Testis (tissue), 3 donors: Measurements from ENCODE around the gene PEX10. TPM values are rescaled to one million over a fixed set of nuclear protein-coding genes. Genes with fewer than 3 reads are reported as not detected.

Experiments used
- DNase-seq: peaks from one replicate; pipeline ENCODE4 v3.0.0-alpha.2; 2019
- H3K27ac ChIP-seq, 2 donors: fragments of 200-600 bp; sonication (generic); one replicate each; pipeline ENCODE4 v1.5.1; 2019
- H3K27me3 ChIP-seq: fragments of 200-600 bp; sonication (generic); one replicate; pipeline ENCODE4 v1.5.1; 2019
- H3K36me3 ChIP-seq: fragments of 200-600 bp; sonication (generic); one replicate; pipeline ENCODE4 v1.5.1; 2017; ENCODE audit warnings: low read depth; ENCODE audit errors: missing control alignments
- H3K4me1 ChIP-seq: fragments of 200-600 bp; sonication (generic); one replicate; pipeline ENCODE4 v1.5.1; 2019
- H3K4me3 ChIP-seq, 2 donors: fragments of 200-600 bp; sonication (generic); one replicate each; pipeline ENCODE4 v1.5.1; 2017 to 2019
- H3K9me3 ChIP-seq: fragments of 200-600 bp; sonication (generic); one replicate; pipeline ENCODE4 v1.5.1; 2017
- POLR2A ChIP-seq: fragments of 450-650 bp; IDR thresholded peaks from one replicate; pipeline ENCODE4 v1.6.1; 2017; ENCODE audit warnings: antibody characterized with exemption, mild to moderate bottlenecking, moderate library complexity
- WGBS, 2 donors: methylation state at CpG; one replicate each; pipeline ENCODE4 v1.1.5; 2018; 5-methylcytosine and 5-hydroxymethylcytosine counted together
- intact Hi-C: fragments of 100-400 bp; cut with DNase I; formaldehyde crosslinking; loops from one replicate; pipeline ENCODE4 v1.15.1; 2023; ENCODE audit warnings: low total_unique reads
- polyA plus RNA-seq: library from polyadenylated mRNA; stranded (reverse); fragments of 350-450 nt; fragmentation: Illumina TruSeq; extraction: RNeasy Lipid Tissue Mini Kit (QIAGEN cat#74804); gene quantifications from one replicate; pipeline ENCODE4 v1.2.3, GENCODE V29; 2014; ENCODE audit warnings: low read depth, low replicate concordance; ENCODE audit not compliant: insufficient read depth
- total RNA-seq, 2 donors: library from RNA; depleted of rRNA; stranded (reverse); fragments of >200 nt; gene quantifications; one replicate each; pipeline ENCODE4 v1.2.3, GENCODE V29; 2016
- TF ChIP-seq, protein P1 (sequence below), 3 experiments: fragments of 450-650 bp in 2 of 3; fragments of 200-600 bp in 1 of 3; sonication (generic) in 1 of 3; IDR thresholded peaks; one replicate each; pipeline ENCODE4 v1.5.1; 2016 to 2019; ENCODE audit warnings: antibody characterized with exemption in 3 of 3, mild to moderate bottlenecking in 2 of 3, moderate library complexity in 1 of 3

PEX10 gene
- total and polyA plus RNA-seq, 3 donors from 2014 or later, result 49.5 to 52.8 (median 50.4) TPM

DNA sequence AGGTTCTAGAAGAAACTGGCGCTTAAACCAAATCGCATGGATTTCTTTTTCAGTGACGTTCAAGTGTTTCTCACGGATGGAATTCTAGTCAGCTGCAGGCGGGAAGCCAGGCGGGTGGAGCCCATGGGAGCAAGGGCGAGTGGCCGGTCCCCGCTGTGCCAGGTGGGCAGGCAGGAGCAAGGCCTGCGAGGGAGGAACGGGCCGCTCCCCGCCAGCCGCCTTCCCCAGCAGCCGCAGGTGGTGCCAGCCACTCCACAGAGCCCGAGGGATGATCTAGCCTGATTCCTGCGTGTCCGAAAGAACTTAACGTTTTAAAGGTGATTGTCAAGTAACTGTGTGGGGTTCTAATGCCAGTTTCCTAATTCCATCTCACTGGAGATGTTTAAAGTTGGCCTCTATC is 9.1 kb downstream of the PEX10 start:
- Histone ChIP-seq H3K4me1 (peaks cover 9% of the 10 kb centered on the region), H3K27me3 (no peaks in the 10 kb centered on the region), H3K36me3 (no peaks in the 10 kb centered on the region), H3K9me3 (no peaks in the 10 kb centered on the region), H3K4me3 (no peak overlapping the region), H3K27ac (no peak overlapping the region)
- no peak for DNase-seq
- intact Hi-C loops, result no loop called here
- 80 to 81% methylated on average over 18 to 19 of the region's 19 CpGs for WGBS, 2 donors
- TF ChIP-seq, protein P1, sequence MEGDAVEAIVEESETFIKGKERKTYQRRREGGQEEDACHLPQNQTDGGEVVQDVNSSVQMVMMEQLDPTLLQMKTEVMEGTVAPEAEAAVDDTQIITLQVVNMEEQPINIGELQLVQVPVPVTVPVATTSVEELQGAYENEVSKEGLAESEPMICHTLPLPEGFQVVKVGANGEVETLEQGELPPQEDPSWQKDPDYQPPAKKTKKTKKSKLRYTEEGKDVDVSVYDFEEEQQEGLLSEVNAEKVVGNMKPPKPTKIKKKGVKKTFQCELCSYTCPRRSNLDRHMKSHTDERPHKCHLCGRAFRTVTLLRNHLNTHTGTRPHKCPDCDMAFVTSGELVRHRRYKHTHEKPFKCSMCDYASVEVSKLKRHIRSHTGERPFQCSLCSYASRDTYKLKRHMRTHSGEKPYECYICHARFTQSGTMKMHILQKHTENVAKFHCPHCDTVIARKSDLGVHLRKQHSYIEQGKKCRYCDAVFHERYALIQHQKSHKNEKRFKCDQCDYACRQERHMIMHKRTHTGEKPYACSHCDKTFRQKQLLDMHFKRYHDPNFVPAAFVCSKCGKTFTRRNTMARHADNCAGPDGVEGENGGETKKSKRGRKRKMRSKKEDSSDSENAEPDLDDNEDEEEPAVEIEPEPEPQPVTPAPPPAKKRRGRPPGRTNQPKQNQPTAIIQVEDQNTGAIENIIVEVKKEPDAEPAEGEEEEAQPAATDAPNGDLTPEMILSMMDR (IDR thresholded peaks at IDR 0.05), result no peak
- no peak for TF ChIP-seq POLR2A

DNA sequence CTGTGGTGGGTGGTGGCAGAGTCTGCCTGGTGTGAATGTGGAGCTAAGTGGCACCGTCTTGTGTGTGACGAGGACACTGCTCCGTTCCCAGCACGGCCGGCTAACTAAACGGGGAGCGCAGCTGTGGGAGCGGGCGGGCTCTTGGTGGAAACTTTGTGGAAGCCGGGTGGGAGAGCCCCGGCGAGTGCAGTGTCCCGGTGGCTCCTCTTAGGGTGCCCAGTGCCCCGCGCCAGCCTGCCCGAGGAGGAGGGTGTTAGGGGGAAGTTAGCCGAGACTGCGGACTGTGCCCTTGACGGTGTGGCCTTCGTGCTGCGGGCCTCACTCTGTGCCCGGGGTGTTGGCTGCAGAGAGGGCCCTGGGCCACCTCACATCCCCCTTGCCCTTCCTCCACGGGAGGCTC is 9.9 kb downstream of the PEX10 start:
- 89 to 90% methylated on average over 13 to 23 of the region's 23 CpGs for WGBS, 2 donors
- Histone ChIP-seq H3K27me3 (no peaks in the 10 kb centered on the region), H3K36me3 (no peaks in the 10 kb centered on the region), H3K9me3 (no peaks in the 10 kb centered on the region), H3K4me1 (peaks cover 9% of the 10 kb centered on the region), H3K4me3 (no peak overlapping the region), H3K27ac (no peak overlapping the region)
- TF ChIP-seq, protein P1 (IDR thresholded peaks at IDR 0.05), result no peak
- no peak for TF ChIP-seq POLR2A
- DNase-seq, result no peak
- intact Hi-C loops, result no loop called here

DNA sequence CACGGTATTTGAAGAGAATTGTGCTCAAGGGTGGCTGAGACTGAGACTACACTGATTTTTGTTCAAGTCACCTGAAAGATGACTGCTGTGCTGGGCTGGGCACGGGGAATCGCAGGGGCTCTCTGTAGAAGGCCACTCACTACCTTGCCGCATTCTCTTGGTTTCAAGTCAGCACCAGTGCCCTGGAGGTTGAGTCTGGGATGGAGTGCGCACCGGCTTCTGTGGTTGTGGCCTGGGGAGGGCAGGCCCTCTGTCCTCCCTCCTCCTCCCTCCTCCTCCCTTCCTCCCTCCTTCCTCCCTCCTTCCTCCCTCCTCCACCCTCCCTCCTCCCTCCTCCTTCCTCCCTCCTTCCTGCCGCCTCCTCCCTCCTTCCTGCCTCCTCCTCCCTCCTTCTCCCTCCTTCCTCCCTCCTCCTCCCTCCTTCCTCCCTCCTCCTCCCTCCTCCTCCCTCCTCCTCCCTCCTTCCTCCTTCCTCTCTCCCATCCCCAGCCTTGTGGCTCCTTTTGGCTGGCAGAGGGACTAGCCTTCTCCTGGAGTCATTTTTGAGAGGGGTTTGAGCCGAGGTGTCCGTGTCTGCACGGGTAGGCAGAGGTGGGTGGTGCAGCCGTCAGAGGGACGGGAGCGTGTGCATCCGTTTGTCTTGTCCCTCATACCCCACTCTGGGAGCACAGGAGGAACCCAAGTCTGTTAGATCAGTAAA is 11.3 kb downstream of the PEX10 start:
- no peak for DNase-seq
- 89% methylated on average over 10 to 14 of the region's 14 CpGs for WGBS, 2 donors
- intact Hi-C loops, result no loop called here
- Histone ChIP-seq H3K27ac (no peak overlapping the region), H3K4me3 (no peak overlapping the region), H3K36me3 (no peaks in the 10 kb centered on the region), H3K4me1 (peaks cover 9% of the 10 kb centered on the region), H3K9me3 (no peaks in the 10 kb centered on the region), H3K27me3 (no peaks in the 10 kb centered on the region)
- no peak for TF ChIP-seq POLR2A
- TF ChIP-seq, protein P1 (IDR thresholded peaks at IDR 0.05), result no peak

DNA sequence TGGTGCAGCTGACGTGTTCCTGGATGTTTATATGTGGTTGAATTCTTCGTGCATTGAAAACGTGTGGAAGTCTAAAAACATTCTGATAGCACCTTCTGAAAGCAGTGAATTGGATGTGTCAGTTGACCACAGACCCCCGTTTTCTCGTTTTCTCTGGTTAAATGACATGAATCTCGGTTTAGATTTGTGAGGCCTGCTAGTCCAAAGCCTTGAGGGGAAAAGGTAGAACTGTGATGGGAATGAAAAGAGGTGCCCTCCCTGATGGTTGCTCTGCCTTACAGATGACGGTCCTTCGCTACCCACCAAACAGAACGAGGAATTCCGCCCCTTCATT is 11.8 kb downstream of the PEX10 start:
- Histone ChIP-seq H3K4me3 (no peak overlapping the region), H3K9me3 (no peaks in the 10 kb centered on the region), H3K36me3 (no peaks in the 10 kb centered on the region), H3K27me3 (no peaks in the 10 kb centered on the region), H3K4me1 (peaks cover 9% of the 10 kb centered on the region), H3K27ac (no peak overlapping the region)
- DNase-seq, result no peak
- WGBS, 2 donors, result 90% methylated on average over 10 of the region's 10 CpGs
- TF ChIP-seq POLR2A, result no peak
- TF ChIP-seq, protein P1 (IDR thresholded peaks at IDR 0.05), result no peak
- intact Hi-C loops, result no loop called here

DNA sequence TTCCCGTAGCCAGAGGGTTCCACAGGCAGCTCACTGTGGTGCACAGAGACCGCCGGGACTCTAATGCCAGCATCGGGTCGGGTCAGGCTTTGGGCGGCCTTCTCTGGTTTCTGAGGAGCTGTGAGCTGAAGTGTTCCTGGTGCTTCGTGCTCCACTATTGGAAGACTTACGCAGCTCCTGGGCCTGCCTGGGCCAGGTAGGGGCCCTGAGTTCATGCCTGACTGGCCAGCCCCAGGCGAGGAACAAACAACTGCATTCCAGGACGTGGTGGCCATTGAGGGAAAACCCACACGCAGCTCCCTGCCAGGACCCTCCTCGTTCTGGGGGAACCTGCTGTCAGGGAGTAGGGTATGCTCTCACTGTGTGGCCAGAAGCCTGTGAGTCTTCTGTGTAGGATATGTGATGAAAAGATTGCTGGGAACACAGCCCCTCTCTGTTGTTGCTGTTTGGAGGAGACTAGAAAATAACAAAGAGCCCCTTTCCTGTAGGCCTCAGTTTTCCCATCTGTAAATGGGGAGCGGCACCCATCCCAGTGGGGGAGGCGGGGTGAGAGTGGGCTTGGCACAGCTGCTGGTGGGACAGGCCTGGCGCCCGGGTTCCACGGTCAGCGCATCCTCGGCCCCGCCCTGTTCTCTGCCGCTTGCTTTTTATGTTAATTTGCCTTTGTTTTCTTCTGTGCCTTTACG is 12.3 kb downstream of the PEX10 start:
- Histone ChIP-seq H3K4me3 (no peak overlapping the region), H3K9me3 (no peaks in the 10 kb centered on the region), H3K36me3 (no peaks in the 10 kb centered on the region), H3K27ac (no peak overlapping the region), H3K27me3 (no peaks in the 10 kb centered on the region), H3K4me1 (peaks cover 5% of the 10 kb centered on the region)
- 88 to 90% methylated on average over 15 to 22 of the region's 22 CpGs for WGBS, 2 donors
- intact Hi-C loops, result no loop called here
- TF ChIP-seq, protein P1 (IDR thresholded peaks at IDR 0.05), result no peak
- no peak for TF ChIP-seq POLR2A
- DNase-seq, result no peak
